ENCODE results near the gene OR1D5.
"Not testable (repeated sequence)": the region's sequence is repeated elsewhere in the genome, so short reads cannot be mapped to it uniquely, and the experiment has no call there.

OR1D5 gene

DNA sequence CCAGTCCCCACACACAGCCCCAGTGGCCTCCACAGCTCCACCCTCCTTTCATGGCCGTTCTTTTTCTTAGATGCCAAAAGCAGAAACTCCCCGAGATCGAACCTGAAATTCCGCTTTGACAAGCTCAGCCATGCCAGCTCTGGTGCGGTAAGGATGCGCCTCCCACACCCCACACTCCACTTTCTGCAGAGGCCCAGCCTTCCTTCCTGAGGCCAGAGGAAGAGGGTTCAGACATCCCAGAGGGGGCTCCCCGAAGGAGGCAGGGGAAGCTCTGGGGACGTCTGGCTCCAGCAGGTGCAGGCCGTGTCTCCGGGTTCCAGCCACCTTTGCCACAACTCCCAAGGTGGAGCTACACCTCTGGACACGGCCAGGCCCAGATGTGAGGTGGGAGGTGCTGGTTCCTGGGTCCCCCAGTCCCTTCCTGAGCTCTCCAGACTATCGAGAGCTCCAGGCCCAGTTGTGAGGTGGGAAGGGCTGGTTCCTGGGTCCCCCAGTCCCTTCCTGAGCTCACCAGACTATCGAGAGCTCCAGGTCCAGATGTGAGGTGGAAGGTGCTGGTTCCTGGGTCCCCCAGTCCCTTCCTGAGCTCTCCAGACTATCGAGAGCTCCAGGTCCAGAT lies 32.4 kb downstream of the OR1D5 start:
- not testable (repeated sequence) for DNase-seq

DNA sequence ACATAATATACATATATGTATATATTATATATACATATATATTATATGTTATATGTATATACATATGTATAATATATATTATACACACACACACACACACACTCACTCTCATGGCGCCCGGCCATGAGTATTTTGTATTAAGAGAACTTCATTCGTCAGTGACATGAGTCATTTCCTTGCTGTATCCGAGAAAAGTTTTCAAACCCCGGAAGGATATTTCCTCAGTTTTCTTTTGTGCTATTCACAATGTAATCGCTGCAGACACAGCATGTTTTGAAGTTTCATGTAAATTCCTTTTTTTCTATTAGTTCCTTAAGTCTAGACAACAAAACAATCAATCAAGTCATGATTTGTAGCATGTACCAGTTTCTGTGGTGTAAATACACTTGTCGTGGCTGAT lies 33.3 kb downstream of the OR1D5 start:
- DNase-seq: no peak

DNA sequence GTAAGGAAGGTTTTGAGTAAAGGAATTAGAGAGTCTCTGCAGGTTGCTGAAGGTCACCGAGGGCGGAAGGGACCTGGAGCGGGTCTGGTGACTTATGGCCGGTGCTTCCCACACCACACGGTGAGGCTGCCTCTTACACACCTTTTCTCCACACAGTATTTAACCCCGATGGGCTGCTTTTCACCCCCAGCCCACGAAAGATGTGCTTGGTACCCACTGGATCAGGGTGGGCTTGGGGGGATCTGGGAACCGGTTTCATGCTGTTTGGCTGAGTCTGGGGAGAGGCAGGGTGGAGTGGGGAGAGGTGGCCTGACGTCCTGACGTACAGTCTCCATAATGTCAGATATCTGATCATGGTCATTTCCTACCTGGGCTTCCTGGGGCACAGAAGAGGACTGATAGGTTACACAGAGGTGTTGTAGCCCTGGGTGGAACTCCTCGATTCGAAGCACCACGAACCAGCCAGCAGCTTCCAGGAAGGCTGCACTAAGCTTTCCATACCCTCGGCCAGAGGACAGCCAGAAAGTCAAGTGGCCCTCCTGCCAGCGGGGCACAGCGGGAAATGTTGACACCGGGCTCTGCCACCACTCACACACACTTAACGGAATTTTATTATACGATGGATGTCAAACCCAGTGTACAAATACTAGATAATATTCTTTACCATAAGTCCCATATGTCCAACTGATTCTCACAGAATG lies 34.0 kb downstream of the OR1D5 start:
- no peak for DNase-seq

DNA sequence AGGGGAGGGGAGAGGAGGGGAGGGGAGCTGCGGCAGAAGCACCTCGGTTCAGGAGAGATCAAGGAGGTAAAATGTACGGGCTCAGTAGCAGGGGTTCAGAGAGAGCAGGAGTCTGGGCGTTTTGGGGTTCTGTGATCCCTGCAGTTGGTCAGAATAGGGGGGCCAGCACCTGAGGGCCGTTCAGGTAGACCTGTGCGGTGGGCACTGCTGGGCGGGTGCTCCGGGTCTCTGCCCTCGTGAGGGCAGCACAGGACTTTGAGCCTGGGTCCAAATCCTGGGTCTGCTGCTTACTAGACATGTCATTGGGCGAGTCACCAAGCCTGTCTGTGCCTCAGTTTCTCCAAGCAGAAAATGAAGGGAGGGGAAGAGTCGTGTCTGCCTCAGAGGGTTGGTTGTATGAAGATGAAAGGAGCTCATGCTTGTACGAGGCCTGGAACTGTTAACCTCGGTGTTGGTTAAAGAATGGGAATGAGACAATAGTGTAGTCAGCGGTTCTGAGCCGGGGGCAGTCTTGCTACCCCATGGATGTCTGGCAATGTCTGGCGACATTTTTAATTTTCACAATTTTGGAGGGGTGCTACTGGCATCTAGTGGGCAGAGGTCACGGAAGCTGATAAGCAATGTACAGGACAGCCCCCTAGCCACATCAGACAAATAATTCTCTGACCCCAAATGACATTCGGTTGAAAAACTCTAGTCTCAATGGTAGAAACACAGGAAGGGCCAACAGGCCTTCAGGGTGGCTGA lies 35.4 kb downstream of the OR1D5 start:
- DNase-seq: no peak

DNA sequence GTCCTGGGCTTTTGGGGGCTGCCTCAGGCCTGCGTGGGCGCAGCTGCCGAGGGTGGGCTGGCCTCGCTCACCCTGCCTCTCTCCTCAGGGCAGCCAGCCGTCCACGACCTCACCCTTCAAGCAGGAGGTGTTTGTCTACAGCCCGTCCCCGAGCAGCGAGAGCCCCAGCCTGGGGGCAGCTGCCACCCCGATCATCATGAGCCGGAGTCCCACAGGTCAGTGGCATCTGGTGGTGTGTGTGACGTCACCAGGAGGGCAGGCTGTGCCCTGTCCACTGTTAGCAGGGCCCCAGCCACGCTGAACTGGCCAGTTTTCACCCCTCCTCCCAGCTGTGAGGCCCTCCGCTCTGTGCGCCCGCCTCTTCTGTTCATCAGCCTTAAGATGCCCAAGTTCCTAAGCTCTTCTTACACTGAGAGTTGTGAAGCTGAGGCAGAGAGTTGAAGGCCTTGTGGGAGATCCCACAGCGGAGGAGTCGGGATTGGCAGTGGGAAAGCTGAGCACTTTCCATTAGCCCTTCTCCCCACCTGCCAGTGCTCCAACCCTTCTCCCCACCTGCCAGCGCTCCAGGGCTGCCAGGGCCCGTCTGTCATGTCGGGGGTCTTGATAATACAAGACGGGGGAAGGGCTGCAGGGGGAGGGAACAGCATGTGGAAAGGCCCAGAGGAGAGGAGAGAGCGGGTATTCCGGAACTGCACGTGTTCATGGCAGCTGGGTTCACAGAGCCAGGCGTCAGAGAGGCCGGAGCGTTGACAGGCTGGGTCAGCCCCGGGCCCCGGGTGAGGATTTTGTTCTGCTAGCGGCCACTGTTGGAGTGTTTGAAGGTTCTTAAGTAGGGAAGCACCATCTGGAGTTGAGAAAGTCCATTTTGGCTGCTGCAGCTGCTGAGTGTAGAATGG lies 36.3 kb downstream of the OR1D5 start:
- no peak for DNase-seq

DNA sequence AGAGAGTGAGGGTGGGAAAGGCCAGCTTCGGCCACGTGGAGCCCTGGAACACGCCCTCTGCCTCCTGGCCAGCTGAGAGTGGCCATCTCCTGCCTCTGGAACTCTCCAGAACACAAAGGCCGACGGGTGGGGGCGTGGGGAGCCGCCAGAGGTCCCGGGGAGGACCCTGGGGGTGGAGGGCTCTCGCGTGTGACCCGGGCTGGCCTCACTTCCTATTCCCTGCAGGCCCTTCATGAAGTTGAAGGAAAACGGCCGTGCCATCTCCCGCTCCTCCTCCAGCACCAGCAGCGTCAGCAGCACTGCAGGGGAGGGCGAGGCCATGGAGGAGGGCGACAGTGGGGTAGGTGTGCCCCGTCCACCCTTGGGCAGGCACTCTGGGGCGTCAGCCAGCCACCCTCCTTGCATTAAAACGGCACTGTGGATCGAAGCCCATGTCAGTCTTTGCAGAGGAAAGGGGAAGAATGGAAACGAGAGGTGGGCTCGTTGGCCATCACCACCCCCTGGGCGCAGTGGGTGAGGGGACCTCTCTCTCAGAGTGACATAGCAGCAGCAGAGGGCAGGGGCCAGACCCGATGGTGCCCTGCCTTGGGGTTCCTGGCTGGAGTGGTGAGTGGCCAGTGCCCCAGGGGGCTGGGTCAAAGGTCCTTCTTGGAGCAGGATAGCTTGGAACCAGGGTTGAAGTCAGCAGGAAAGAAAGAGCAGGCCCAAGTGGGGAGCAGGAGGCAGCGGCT lies 37.1 kb downstream of the OR1D5 start:
- DNase-seq: no peak

DNA sequence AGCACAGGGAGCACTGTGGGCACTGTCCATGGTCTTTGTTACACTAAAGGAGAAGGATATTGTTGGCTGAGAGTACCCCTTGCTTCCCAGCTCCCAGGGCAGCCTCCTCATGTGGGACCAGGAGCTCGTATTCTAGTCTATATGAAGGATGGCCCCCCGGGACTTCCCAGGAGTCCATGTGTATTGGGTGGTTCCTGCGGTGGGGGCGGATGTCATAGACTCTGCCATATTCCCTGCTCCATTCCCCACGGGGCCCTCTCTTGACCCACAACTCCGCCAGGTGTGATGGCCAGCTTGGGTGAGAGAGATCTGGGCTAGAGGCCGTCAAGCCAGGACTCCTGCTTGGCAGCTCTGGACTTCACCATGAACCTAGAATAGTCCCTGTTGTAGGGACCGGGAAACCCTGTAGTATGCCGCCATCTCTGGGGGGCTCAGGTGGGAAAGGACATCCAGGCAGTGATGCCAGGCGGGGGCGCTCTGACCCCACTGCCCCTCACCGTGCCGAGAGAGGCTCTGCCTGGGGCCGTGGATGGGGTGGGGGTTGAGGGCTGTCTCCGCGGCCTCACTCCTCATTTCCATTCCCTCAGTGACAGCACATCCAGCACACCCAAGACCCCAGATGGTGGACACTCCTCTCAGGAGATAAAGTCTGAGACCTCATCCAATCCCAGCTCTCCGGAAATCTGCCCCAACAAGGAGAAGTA lies 37.8 kb downstream of the OR1D5 start:
- DNase-seq: no peak

DNA sequence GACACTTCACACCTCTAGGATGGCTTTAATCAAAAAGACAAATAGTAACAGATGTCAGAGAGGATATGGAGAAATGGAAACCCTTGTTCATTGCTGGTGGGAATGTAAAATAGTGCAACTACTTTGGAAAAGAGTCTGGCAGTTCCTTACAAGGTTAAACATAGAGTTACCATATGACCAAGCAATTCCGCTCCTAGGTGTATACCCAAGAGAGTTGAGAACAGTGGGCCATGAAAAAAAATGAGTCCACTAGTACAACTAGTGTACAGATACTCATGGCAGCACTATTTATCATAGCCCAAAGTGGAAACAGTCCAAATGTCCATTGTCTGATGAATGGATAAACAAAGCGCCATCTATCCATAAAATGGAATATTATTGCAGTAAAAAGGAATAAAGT lies 39.1 kb downstream of the OR1D5 start:
- no peak for DNase-seq

DNA sequence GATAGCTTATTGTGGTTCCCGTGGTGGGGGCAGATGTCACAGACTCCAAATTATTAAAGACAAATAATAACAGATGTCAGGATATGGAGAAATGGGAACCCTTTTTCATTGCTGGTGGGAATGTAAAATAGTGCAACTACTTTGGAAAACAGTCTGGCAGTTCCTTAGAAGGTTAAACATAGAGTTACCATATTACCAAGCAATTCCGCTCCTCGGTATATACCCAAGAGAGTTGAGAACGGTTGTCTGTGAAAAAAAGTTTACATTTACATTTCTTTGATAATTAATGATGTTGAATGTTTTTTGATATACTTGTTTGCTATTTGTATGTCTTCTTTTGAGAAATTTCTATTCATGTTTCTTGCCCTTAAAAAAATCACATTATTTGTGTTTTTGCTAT lies 41.2 kb downstream of the OR1D5 start:
- no peak for DNase-seq

DNA sequence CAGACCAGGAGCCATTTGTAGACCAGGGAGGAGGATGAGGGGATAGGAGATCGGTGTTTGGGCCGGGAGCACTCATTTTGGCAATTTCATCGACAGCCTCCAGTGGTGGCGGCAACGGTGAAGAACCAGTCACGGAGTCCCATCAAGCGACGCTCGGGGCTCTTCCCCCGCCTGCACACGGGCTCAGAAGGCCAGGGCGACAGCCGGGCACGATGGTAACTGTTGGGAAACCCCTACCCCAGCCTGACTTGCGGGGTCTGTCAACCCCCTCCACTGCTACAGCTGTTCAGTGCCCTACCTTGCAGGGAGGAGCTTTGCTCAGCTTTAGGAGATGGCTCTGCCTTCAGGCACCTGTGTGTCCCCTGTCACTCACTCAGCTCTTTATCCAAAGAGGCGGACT lies 43.0 kb downstream of the OR1D5 start:
- DNase-seq: no peak

DNA sequence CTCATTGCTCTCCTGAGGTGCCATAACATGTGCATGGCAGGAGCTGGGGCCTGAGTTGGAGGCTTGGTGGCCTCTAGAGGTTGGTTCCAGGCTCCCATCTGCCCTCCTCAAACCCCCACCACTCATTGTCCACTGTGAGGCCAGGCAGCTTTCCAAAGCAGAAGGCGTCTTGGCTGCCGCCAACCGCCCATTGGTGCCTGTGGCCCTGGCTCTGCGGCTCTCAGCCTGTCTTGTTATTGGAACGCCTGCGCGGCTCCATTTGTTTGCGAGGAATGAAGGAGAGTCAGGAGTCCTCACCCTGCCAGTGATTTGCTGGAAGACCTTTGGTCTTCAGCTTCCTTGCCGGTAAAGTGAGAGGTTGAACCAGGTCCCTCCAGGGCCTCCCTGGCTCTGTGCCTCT lies 43.6 kb downstream of the OR1D5 start:
- DNase-seq: no peak

DNA sequence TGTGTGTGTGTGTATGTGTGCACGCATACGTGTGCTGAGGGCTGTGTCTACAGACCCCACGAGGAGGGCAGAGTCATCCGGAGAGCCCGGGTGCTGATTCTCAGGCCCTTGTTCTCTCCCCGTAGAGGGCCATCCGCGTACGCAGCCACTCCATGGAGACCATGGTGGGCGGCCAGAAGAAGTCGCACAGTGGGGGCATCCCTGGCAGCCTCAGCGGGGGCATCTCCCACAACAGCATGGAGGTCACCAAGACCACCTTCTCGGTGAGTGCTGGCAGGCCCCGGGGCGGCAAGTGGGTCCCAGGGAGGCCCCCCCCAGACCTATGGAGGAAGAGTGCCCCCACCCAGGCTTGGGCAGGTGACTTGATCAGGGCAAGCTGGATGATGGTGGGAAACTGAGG lies 45.5 kb downstream of the OR1D5 start:
- DNase-seq: no peak

DNA sequence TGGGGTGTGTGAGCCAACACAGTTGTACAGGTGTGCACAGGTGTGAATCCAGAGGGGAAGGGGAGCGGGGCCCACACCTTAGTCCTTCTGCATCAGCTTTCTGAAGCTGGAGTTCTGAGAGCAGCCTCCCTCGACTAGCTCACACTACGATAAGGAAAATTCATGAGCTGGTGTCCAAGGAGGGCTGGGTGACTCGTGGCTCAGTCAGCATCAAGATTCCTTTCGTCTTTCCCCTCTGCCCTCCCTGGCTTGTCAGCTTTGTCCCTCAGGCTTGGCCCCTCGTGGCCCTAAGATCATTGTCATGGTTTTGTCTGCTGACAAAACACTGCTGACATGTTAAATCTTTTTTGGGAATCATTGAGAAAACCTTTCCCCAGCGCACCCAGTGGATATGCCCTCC lies 47.5 kb downstream of the OR1D5 start:
- no peak for DNase-seq

DNA sequence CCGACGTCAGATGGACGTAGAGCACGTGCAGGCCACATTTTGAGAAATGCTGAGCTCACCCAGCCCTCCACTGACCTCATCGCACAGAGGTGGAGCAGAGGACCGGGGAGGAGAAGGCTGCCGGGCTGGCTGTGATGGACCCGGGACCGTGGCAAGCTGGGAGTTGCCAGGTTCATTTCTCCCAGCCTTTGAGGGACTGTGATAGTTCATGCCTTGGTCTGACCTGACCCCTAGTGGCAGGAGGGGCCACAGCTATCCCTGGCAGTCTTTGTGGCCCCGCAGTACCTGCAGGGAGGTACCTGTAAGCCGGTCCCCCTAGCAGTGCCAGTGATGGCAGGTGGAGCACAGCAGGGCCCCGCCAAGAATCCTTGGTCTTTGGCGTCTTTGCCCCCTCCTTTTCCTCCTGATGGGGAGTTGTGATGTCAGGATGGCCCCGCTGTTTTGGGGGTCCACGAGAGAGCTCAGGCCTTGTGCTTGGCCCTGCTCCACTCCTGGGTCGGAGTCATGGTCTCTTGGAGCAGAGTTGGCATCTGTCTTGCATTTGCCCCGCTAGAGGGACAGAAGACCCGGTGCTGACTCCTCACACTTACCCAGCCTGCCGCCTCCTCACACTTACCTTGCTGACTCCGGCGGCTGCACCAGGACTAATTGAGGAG lies 50.4 kb downstream of the OR1D5 start:
- DNase-seq: no peak
